Nephron progenitor cell (in vitro differentiated cells): ENCODE data around the gene CGA.

Experiments used
- DNase-seq: peaks from one replicate; pipeline ENCODE4 v3.0.0; 2021
- H3K27ac Mint-ChIP-seq: 2 replicates; pipeline ENCODE4 v1.8.0; 2021; ENCODE audit warnings: mild to moderate bottlenecking, moderate library complexity, mixed read lengths
- H3K27me3 Mint-ChIP-seq: 2 replicates; pipeline ENCODE4 v1.8.0; 2021; ENCODE audit warnings: mild to moderate bottlenecking, low read depth, mixed read lengths; ENCODE audit not compliant: poor library complexity
- H3K36me3 Mint-ChIP-seq: 2 replicates; pipeline ENCODE4 v1.8.0; 2021; ENCODE audit warnings: low read depth, mixed read lengths
- H3K4me1 Mint-ChIP-seq: 2 replicates; pipeline ENCODE4 v1.8.0; 2021; ENCODE audit warnings: mixed read lengths
- H3K4me3 Mint-ChIP-seq: 2 replicates; pipeline ENCODE4 v1.8.0; 2021; ENCODE audit warnings: mild to moderate bottlenecking, moderate library complexity, mixed read lengths
- H3K9me3 Mint-ChIP-seq: 2 replicates; pipeline ENCODE4 v1.8.0; 2021; ENCODE audit warnings: mild to moderate bottlenecking, moderate library complexity, mixed read lengths
- CTCF ChIP-seq: fragments of 200-600 bp; sonication (generic); IDR thresholded peaks from 2 replicates; pipeline ENCODE4 v1.5.0; 2021; ENCODE audit warnings: antibody characterized with exemption

The CGA gene

GRCh38 chr6:87105823-87106222 is 10.9 kb upstream of the CGA start:
- Mint-ChIP-seq H3K27ac (no peak overlapping the region), H3K4me1 (peaks cover 10% of the 10 kb centered on the region), H3K36me3 (no peaks in the 10 kb centered on the region), H3K9me3 (no peaks in the 10 kb centered on the region), H3K4me3 (no peak overlapping the region), H3K27me3 (no peaks in the 10 kb centered on the region)
- TF ChIP-seq CTCF, result no peak
- no peak for DNase-seq

GRCh38 chr6:87104667-87105066 is 9.8 kb upstream of the CGA start:
- DNase-seq, result no peak
- TF ChIP-seq CTCF, result no peak
- no peak overlapping the region for H3K27ac Mint-ChIP-seq
- no peaks in the 10 kb centered on the region for H3K9me3 Mint-ChIP-seq
- H3K4me1 Mint-ChIP-seq, result peaks cover 10% of the 10 kb centered on the region
- no peaks in the 10 kb centered on the region for H3K27me3 Mint-ChIP-seq
- H3K36me3 Mint-ChIP-seq, result no peaks in the 10 kb centered on the region
- H3K4me3 Mint-ChIP-seq, result no peak overlapping the region

- H3K9me3 Mint-ChIP-seq, result no peaks in the 10 kb centered on the region
- H3K4me1 Mint-ChIP-seq, result peaks cover 10% of the 10 kb centered on the region
- H3K36me3 Mint-ChIP-seq, result no peaks in the 10 kb centered on the region
- no peak overlapping the region for H3K27ac Mint-ChIP-seq
- no peak overlapping the region for H3K4me3 Mint-ChIP-seq
- no peaks in the 10 kb centered on the region for H3K27me3 Mint-ChIP-seq
- no peak for DNase-seq
- no peak for TF ChIP-seq CTCF
Observed at GRCh38 chr6:87103977-87104601, 9.2 kb upstream of the CGA start.

GRCh38 chr6:87102151-87102621 is 7.3 kb upstream of the CGA start:
- Mint-ChIP-seq H3K4me1 (peaks cover 10% of the 10 kb centered on the region), H3K4me3 (no peak overlapping the region), H3K9me3 (no peaks in the 10 kb centered on the region), H3K27me3 (no peaks in the 10 kb centered on the region), H3K36me3 (no peaks in the 10 kb centered on the region), H3K27ac (no peak overlapping the region)
- TF ChIP-seq CTCF, result no peak
- no peak for DNase-seq

- Mint-ChIP-seq H3K4me3 (no peak overlapping the region), H3K36me3 (no peaks in the 10 kb centered on the region), H3K27me3 (peaks cover 6% of the 10 kb centered on the region), H3K27ac (no peak overlapping the region), H3K9me3 (no peaks in the 10 kb centered on the region), H3K4me1 (peaks cover 10% of the 10 kb centered on the region)
- no peak for TF ChIP-seq CTCF
- no peak for DNase-seq
Observed at GRCh38 chr6:87101067-87101466, 6.2 kb upstream of the CGA start.

GRCh38 chr6:87100216-87100615 is 5.3 kb upstream of the CGA start:
- Mint-ChIP-seq H3K4me3 (no peak overlapping the region), H3K27me3 (peaks cover 9% of the 10 kb centered on the region), H3K27ac (no peak overlapping the region), H3K9me3 (no peaks in the 10 kb centered on the region), H3K36me3 (no peaks in the 10 kb centered on the region), H3K4me1 (peaks cover 10% of the 10 kb centered on the region)
- DNase-seq, result no peak
- no peak for TF ChIP-seq CTCF
